Stimulated activated CD4-positive, alpha-beta T cell treated with anti-CD3 and anti-CD28 coated beads, Interleukin-12 subunit alpha, Interleukin-12 subunit beta, amount 100 ng/mL, for 4 hours (primary cell): ENCODE results near the gene AXIN2.
"Not testable (repeated sequence)": the region's sequence is repeated elsewhere in the genome, so short reads cannot be mapped to it uniquely, and the experiment has no call there.

Source experiments
- DNase-seq: peaks from one replicate; pipeline ENCODE4 v3.0.0-alpha.2; 2020

The AXIN2 gene

DNA sequence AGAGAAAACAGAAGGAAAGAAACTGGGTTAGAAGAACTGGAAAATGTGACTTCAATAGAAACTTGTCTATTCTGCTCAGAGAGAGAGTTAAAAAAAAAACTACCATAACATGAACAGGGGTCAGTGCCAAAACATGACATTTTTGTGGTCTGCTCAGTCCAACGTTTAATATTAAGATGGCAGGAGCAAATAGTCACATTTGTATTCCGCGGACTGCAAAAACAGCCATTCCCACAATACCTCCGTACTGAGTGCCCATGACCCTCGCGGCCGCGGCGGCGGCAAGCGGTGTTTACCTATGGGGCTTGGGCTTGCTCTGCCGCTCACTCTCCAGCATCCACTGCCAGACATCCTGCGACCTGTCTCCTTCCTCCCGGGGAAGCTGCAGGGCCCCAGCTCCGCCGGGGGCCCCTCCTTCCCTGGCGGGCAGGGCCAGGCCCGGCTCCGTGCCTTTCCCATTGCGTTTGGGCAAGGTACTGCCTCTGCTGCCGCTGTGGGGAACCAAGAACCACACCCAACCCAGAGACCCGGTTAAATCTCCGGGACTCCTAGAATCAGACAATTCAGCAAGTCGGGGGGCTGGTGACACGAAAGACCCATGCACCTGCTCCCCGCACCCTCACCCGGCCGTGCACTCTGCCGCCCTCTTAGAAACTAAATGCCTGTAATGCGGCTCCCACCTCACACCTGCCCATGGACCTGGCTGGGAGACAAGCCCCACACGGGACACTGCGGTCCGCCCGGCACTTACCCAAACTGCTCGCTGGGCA lies 24.7 kb downstream of the AXIN2 start:
- no peak for DNase-seq

GRCh38 chr17:65535777-65536572 lies 25.5 kb downstream of the AXIN2 start:
- no peak for DNase-seq

DNA sequence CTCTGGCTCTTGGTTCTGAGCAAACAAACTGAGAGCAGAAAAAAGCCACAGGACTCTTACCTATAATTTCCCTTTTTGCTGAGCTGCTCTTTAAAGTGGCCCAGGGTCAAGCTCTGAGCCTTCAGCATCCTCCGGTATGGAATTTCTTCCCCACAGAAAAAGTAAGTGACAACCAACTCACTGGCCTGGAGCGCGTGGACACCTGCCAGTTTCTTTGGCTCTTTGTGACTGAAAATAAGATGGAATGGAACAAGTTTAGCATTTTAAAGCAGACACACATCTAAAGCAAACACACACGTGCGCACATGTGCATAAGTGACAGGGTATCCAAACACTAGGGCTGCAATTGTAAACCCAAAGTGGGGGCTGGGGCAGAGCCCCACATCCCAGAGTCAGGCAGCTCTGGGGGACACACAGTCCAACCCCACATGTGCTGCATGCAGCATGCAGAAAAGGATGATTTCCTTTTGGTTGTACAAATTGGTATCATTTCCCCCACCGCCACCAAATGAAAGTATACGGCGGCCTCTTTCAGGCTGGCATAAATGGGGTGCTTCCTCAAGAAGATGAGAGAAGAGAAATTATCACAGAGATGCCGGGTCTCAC lies 27.5 kb downstream of the AXIN2 start:
- DNase-seq, result no peak

GRCh38 chr17:65533056-65533745 lies 28.2 kb downstream of the AXIN2 start:
- DNase-seq, result no peak

- DNase-seq, result no peak
These were observed 29.2 kb downstream of the AXIN2 start for GRCh38 chr17:65532101-65532890.

DNA sequence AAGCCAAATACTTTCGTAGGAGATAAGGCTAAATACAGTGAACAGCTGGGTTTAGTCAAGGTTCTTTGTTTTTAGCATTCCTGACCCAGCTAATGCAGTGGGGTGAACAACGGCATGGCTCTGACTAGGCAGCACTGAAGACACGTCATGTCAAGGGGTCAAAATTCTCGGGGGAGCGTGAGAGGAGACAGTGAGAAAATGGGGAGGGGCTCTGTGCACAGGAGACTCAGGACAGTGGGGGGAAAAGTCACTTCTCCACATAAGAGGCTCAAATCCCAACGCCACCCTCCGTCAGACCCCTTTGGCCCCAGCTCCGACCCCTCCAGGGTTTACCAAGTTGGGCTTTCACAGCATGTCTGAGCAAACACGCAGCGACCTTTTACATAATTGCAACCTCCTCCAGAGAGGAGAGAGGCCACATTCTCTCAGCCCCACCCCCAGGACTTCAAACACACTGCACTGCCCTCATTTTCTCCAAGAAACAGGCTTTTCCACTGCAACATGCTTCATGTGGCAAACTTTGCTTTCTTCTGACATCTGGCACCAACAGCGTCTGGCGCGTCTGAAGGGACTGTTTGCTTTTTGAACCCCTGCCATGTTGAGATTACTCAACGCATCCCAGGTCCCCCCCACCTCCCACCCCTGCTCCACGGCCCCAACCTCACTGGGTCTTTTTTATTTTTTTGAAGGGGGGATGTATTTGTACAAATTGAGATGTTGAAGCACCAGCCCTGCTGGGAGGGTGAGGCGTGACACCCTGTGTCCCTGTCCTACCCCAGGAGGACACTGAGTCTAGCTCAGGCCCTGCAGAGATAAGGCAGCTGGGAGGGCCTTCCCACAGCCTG lies 30.0 kb downstream of the AXIN2 start:
- no peak for DNase-seq

DNA sequence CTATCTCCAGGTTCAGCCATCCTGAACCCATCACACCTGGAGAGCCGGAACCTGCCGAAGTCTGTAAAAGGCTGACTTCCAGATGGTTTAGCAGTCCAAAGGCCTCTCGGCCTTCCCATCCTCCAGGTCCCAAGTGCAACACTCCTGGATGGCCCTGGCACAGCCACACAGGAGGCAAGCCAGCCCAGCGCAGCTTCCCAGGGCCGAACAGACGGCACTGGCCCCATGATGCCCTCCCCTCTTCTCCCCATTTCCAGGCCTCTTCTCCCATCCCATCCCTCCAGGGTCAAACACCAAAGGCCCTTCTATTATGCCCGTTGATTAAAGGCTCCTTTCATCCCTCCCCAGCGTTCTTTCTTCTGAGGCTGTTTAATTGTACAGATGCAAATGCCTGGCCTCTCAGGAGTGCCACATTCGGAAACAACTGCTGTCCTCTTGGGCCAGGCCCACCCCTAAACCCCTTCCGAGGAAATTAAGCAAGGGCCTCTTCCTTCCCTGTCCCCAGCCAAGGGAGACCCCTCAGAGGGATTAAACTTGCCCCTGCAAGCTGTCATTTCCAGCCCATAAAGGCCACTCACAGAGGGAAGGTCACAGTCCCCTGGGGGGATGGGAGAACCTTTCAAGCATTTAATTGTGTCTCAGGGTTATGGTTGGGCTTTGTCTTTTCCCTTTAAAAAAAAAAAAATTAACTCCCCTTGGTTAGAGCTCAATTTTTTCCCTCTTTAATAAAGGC lies 30.8 kb downstream of the AXIN2 start:
- no peak for DNase-seq

DNA sequence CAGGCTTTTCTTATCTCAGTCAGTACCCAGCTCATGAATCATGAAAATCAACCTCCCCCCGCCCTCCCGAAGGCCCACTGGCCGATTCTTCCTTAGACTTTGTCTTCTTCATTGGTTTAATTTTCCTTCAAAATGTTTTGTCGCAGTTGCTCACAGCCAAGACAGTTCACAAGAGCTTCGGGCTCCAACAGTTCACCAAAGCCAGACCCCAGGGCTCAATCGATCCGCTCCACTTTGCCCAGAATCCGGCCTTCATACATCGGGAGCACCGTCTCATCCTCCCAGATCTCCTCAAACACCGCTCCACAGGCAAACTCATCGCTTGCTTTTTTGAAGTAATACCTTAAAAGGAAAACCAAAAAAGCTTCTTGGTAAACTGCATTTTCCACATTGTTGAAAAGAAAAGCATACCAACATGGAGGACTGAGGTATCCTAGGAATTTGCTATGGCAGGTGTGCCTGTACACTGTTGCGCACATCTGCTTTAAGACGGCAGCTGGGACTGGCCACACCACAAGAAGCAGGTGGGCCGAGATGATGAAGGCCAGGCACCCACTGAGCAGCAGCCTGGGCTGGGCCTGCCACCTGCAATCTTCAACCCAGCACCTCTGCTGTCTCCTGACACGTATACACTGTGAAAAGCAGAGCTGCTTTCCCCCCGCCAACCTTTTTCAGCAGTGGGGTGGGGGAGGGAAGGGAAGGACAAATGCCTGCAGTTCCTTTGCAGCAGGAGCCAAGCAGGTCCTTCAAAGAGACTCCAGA lies 31.5 kb downstream of the AXIN2 start:
- DNase-seq, result no peak

DNA sequence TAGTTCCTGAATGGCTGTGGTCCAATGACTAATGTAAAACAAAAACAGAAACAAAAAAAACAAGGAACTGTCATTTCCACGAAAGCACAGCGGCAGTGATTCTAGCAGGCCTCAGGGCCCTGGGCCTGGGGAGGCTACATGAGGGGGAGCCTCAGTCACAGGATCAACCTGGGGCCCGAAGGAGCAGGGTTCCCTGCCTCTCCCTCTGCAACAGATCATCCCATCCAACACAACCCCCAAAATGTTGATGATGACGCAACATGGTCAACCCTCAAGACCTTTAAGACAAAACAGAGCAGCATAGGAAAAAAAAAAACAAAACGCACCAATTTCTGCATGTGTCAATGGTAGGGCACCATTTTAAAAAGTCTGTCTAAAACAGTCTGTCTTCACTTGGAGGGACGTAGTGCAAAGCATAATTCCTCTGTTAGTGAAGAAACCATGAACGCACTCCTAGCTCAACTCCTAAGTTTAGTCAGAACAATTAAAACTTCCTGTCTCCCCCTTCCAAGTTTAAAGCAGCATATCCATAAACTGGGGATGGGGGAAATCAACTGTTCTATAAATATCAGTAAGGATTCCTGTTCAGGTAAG lies 32.3 kb downstream of the AXIN2 start:
- DNase-seq, result no peak

GRCh38 chr17:65527857-65528591 lies 33.4 kb downstream of the AXIN2 start:
- DNase-seq, result no peak

DNA sequence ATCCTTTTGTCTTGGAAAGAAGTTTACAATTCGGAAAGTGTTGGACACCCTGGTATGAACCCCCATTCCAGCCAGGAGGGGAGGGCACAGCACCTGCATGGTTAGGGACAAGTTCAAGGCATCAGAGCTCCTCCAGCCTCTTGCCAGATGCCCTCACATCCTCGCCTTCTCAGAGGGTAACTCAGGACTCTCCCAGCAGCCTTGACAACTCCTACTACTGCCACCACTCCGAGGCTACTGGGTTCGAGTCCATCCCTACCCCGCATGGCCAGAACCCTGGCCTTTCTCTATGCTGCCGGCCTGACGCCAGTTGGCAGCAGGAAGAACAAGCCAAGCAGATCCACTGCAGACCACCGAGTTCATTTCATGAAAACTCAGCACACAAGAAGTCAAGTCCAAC lies 34.1 kb downstream of the AXIN2 start:
- DNase-seq, result no peak

- DNase-seq, result not testable (repeated sequence)
These were observed 34.6 kb downstream of the AXIN2 start for GRCh38 chr17:65526854-65527253.

DNA sequence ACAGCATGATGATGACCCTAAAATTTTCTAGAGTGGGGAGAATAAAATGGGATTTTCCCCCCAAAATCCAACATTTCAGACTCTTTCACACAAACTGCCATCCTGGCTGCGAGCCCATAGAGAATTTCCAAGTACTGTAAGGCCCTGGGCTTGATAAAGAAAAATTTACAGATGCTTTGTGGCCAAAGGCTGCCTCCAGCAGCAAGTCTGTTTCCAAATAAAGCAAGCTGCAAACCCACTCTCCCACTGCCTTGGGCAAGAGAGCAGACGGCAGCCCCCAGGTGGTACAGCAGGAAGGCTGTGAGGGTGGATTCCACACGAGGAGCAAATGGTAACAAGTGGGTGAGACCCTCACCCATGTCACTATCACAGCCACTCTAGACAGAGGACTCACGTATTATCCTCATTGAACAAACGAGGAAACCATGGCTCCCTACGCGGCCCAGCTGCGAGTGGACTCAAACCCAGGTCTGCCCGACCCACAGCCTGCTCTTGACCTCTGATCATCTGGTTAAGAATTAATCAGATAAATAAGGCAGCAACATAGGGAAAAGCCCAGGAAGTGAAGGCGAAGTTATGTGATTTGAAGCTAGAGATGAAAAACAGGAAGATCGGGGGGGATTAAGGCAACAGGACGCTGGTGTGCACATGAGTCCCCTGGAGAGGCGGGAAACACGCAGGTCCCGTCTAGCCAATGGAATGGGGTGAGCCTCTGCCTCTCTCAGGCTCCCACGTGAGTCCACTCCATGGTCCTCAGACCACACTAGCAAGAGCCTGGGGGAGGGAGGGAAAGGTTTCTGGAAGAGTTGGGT lies 37.4 kb downstream of the AXIN2 start:
- DNase-seq, result no peak

- no peak for DNase-seq
These were observed 38.0 kb downstream of the AXIN2 start for GRCh38 chr17:65523411-65523810.

- no peak for DNase-seq
These were observed 38.6 kb downstream of the AXIN2 start for GRCh38 chr17:65522751-65523404.

DNA sequence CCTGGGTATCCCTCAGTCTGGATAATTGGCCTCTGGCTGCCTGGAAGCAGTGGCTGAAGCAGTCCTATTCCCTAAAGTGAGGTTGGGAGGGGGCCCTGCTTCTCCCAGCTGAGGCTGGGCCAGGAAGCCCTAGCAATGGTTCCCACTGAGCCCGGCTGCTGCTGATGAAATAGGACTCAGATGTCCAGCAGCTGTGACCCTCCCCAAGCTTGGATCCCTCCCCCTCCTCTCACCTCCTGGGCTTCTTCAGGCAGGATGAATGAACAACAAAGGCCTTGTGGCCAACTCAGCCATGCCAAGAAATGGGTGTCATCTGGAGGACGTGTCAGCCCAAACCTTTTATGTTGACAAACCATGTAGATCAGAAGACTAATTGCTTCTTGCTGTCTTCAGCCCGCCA lies 42.0 kb downstream of the AXIN2 start:
- DNase-seq, result no peak

DNA sequence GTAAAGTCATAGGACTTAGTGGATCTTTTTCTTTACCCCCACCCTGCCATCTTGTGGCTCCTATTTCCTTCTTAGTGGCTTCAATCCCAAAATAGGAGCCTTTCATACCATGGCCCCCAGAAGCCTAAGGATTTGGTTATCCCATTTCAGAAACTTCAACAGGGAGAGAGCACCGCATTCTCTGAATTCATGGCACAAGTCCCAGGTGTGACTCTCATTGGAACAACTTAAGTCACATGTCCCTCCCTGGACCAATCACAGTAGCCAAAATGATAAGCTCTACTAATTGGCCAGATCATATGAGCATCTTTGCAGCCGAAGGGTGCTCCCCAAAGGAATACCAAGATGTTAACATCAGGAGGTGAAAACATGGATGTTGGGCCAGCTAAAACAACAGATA lies 43.2 kb downstream of the AXIN2 start:
- DNase-seq, result no peak
